Common myeloid progenitor, CD34-positive (primary cell): Measurements from ENCODE around the gene CTSO.

Source experiments
- CTCF ChIA-PET: fragments of 350-600 bp; sonication (Branson Sonifier 250); formaldehyde crosslinking; loops from one replicate; lab custom pipeline; 2021; ENCODE audit warnings: antibody characterized with exemption; lab: Charles Lee
- POLR2A ChIA-PET: fragments of 350-600 bp; sonication (Branson Sonifier 250); formaldehyde crosslinking; loops from one replicate; lab custom pipeline; 2021; ENCODE audit warnings: antibody characterized with exemption; lab: Charles Lee
- DNase-seq, 3 donors: peaks; one replicate each; pipeline versions ENCODE4 v3.0.0 to v3.0.0-alpha.2; 2013
- H3K27ac ChIP-seq, 2 experiments: 1 replicate in 1 of 2; 2 replicates in 1 of 2; pipeline ENCODE4 v1.7.0; 2013; ENCODE audit warnings: inconsistent platforms in 2 of 2, low read length in 2 of 2, mild to moderate bottlenecking in 2 of 2, low read depth in 1 of 2, moderate library complexity in 1 of 2; ENCODE audit not compliant: severe bottlenecking in 2 of 2, insufficient read depth in 1 of 2, poor library complexity in 1 of 2
- H3K27me3 ChIP-seq, 5 experiments: replicated peaks in 2 of 5; 1 replicate in 3 of 5; 2 replicates in 2 of 5; pipeline versions ENCODE4 v1.6.1 to v1.7.0; 2013; ENCODE audit warnings: low read length in 4 of 5, mild to moderate bottlenecking in 2 of 5, moderate library complexity in 2 of 5, inconsistent platforms in 1 of 5; ENCODE audit not compliant: insufficient read depth in 5 of 5, control insufficient read depth in 4 of 5
- H3K36me3 ChIP-seq, 4 experiments: 1 replicate in 2 of 4; 2 replicates in 2 of 4; pipeline versions ENCODE4 v1.6.1 to v1.7.0; 2013; ENCODE audit warnings: low read length in 3 of 4, control low read depth in 1 of 4, mild to moderate bottlenecking in 1 of 4; ENCODE audit not compliant: control insufficient read depth in 4 of 4, insufficient read depth in 4 of 4
- H3K4me1 ChIP-seq, 4 experiments: 1 replicate in 3 of 4; 2 replicates in 1 of 4; pipeline versions ENCODE4 v1.6.1 to v1.7.1; 2013; ENCODE audit warnings: low read length in 3 of 4, mild to moderate bottlenecking in 3 of 4, control low read depth in 1 of 4, inconsistent platforms in 1 of 4, moderate library complexity in 1 of 4; ENCODE audit not compliant: control insufficient read depth in 4 of 4, insufficient read depth in 4 of 4; ENCODE audit errors: control extremely low read depth in 1 of 4
- H3K4me3 ChIP-seq, 7 experiments: 1 replicate in 4 of 7; 2 replicates in 3 of 7; pipeline versions ENCODE4 v1.5.1 to v1.7.0; 2013; ENCODE audit warnings: mild to moderate bottlenecking in 7 of 7, low read length in 6 of 7, moderate library complexity in 6 of 7, inconsistent platforms in 2 of 7, low read depth in 2 of 7, control low read depth in 1 of 7; ENCODE audit not compliant: insufficient read depth in 4 of 7, control insufficient read depth in 1 of 7; ENCODE audit errors: extremely low read depth in 1 of 7
- H3K9me3 ChIP-seq, 5 experiments: 1 replicate in 4 of 5; 2 replicates in 1 of 5; pipeline versions ENCODE4 v1.6.1 to v1.7.1; 2013; ENCODE audit warnings: low read length in 4 of 5, mild to moderate bottlenecking in 2 of 5, inconsistent platforms in 1 of 5, low read depth in 1 of 5, moderate library complexity in 1 of 5; ENCODE audit not compliant: control insufficient read depth in 4 of 5, insufficient read depth in 2 of 5; ENCODE audit errors: control extremely low read depth in 1 of 5
- whole genome bisulfite sequencing: methylation state at CpG from one replicate; pipeline ENCODE4 v1.1.5; 2013; ENCODE audit not compliant: insufficient coverage; 5-methylcytosine and 5-hydroxymethylcytosine counted together

Gene CTSO

GRCh38 chr4:155885666-155886065 lies 68.0 kb downstream of the CTSO start:
- no peaks in the 10 kb centered on the region for H3K36me3 ChIP-seq
- ChIA-PET CTCF (no interaction called here), POLR2A (interaction anchor here (0.6 kb wide), 1 partner anchor 8 kb away, joined by 4 read pairs; no protein-coding TSS in a partner anchor)
- no peak overlapping the region for H3K27ac ChIP-seq
- no peaks in the 10 kb centered on the region for H3K4me1 ChIP-seq
- no peak overlapping the region for H3K4me3 ChIP-seq
- H3K27me3 ChIP-seq = no peaks in the 10 kb centered on the region
- DNase-seq = no peak
- H3K9me3 ChIP-seq = no peaks in the 10 kb centered on the region
- 95% methylated on average over 3 of the region's 6 CpGs for whole genome bisulfite sequencing

GRCh38 chr4:155883895-155884294 lies 69.8 kb downstream of the CTSO start:
- Histone ChIP-seq H3K9me3 (no peaks in the 10 kb centered on the region), H3K4me3 (no peak overlapping the region), H3K27me3 (no peaks in the 10 kb centered on the region), H3K36me3 (no peaks in the 10 kb centered on the region), H3K4me1 (no peaks in the 10 kb centered on the region), H3K27ac (no peak overlapping the region)
- CTCF ChIA-PET = no interaction called here
- no peak for DNase-seq
- POLR2A ChIA-PET = no interaction called here
- 76% methylated on average over 2 of the region's 3 CpGs for whole genome bisulfite sequencing

- CTCF ChIA-PET = no interaction called here
- no peaks in the 10 kb centered on the region for H3K4me1 ChIP-seq
- POLR2A ChIA-PET = no interaction called here
- peaks cover 0 to 5% (median 0%) of the 10 kb centered on the region in 5 experiments for H3K9me3 ChIP-seq
- no peak overlapping the region for H3K4me3 ChIP-seq
- no peak overlapping the region for H3K27ac ChIP-seq
- DNase-seq = no peak
- no peaks in the 10 kb centered on the region for H3K27me3 ChIP-seq
- no peaks in the 10 kb centered on the region for H3K36me3 ChIP-seq
- WGBS = no CpG with 5 or more reads among the region's 1 CpG
Measured at GRCh38 chr4:155881555-155881954, 72.1 kb downstream of the CTSO start.

GRCh38 chr4:155879767-155880166 lies 73.9 kb downstream of the CTSO start:
- no peak overlapping the region for H3K4me3 ChIP-seq
- H3K4me1 ChIP-seq = no peaks in the 10 kb centered on the region
- CTCF ChIA-PET = no interaction called here
- H3K27me3 ChIP-seq = no peaks in the 10 kb centered on the region
- POLR2A ChIA-PET = no interaction called here
- H3K9me3 ChIP-seq = peaks cover 0 to 9% (median 0%) of the 10 kb centered on the region in 5 experiments
- no peak for DNase-seq
- H3K27ac ChIP-seq = no peak overlapping the region
- H3K36me3 ChIP-seq = no peaks in the 10 kb centered on the region

- ChIA-PET POLR2A (no interaction called here), CTCF (no interaction called here)
- Histone ChIP-seq H3K4me3 (no peak overlapping the region), H3K9me3 (peaks cover 0 to 17% (median 2%) of the 10 kb centered on the region in 5 experiments), H3K4me1 (no peaks in the 10 kb centered on the region), H3K36me3 (no peaks in the 10 kb centered on the region), H3K27me3 (no peaks in the 10 kb centered on the region), H3K27ac (no peak overlapping the region)
- WGBS = 50% methylated on average over 2 of the region's 2 CpGs
- DNase-seq = no peak
Measured at GRCh38 chr4:155878611-155879010, 75.1 kb downstream of the CTSO start.

- H3K36me3 ChIP-seq = no peaks in the 10 kb centered on the region
- DNase-seq = no peak
- ChIA-PET POLR2A (no interaction called here), CTCF (no interaction called here)
- H3K4me3 ChIP-seq = no peak overlapping the region
- peaks cover 0 to 17% (median 3%) of the 10 kb centered on the region in 5 experiments for H3K9me3 ChIP-seq
- no peak overlapping the region for H3K27ac ChIP-seq
- H3K27me3 ChIP-seq = no peaks in the 10 kb centered on the region
- WGBS = 100% methylated on average over 1 of the region's 4 CpGs
- no peaks in the 10 kb centered on the region for H3K4me1 ChIP-seq
Measured at GRCh38 chr4:155877971-155878370, 75.7 kb downstream of the CTSO start.

GRCh38 chr4:155875878-155876277 lies 77.8 kb downstream of the CTSO start:
- POLR2A ChIA-PET = no interaction called here
- DNase-seq = no peak
- no peaks in the 10 kb centered on the region for H3K27me3 ChIP-seq
- 100% methylated on average over 1 of the region's 1 CpG for WGBS
- H3K9me3 ChIP-seq = peaks cover 0 to 17% (median 3%) of the 10 kb centered on the region in 5 experiments
- H3K4me3 ChIP-seq = no peak overlapping the region
- no peaks in the 10 kb centered on the region for H3K4me1 ChIP-seq
- H3K27ac ChIP-seq = no peak overlapping the region
- CTCF ChIA-PET = no interaction called here
- no peaks in the 10 kb centered on the region for H3K36me3 ChIP-seq
